ENCODE measurements around the gene DNAJB9.
A peak's percentile ranks its signal among the peaks of the same experiment; 100 is the strongest.

DNAJB9 gene

DNA sequence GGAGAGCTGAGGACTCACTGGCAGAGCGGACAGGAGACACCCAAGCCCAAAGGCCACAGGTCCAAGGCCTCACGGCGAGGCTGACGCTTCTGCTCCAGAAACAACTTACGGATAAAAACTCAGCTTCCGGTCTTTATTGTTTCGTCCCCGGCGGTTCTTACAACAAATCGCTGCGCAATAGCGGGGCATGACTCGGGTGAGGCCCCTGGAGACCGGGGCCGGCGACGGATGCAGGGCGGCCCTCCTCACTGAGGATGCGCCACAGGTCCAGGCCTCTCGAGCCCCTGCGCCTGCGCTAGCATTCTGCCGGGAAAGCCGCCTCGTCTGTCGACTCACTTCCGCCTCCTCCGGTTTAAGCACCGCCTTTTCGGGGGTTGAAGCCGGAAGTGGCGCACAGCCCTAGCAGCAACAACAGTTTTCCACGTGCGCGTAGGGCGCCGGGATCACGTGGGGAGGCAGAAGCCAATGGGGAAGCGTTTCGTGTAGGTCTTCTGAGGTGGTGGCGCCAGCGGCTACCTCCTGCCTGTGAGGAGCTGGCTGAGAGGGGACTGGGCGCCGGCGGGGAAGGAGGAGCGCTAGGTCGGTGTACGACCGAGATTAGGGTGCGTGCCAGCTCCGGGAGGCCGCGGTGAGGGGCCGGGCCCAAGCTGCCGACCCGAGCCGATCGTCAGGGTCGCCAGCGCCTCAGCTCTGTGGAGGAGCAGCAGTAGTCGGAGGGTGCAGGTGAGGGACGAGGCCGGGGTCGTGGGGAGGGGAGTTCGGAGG lies at the start of gene DNAJB9, which contains the start of gene THAP5 (continued):
- TF ChIP-seq ZNF544 (tag by site-specific recombination; IDR thresholded peaks at IDR 0.05) (no peak), ZEB2 (tag by site-specific recombination; IDR thresholded peaks at IDR 0.05) (peak; percentile 48; the same call in 1 of the 2 replicates), ZNF335 (tag by site-specific recombination; conservative IDR thresholded peaks at IDR 0.05) (peak; percentile 93), ZNF184 (tag by site-specific recombination; IDR thresholded peaks at IDR 0.05) (no peak), BCL6B (tag by site-specific recombination; IDR thresholded peaks at IDR 0.05) (no peak), ZNF658 (tag by site-specific recombination; IDR thresholded peaks at IDR 0.05) (no peak), MZF1 (tag by site-specific recombination; IDR thresholded peaks at IDR 0.05; ENCODE audit: borderline replicate concordance) (no peak), ZNF529 (tag by site-specific recombination; IDR thresholded peaks at IDR 0.05; ENCODE audit: insufficient replicate concordance) (no peak), ZNF175 (tag by site-specific recombination; IDR thresholded peaks at IDR 0.05) (no peak), ZNF777 (tag by site-specific recombination; IDR thresholded peaks at IDR 0.05; ENCODE audit: borderline replicate concordance) (no peak), ZBTB17 (tag by site-specific recombination; IDR thresholded peaks at IDR 0.05) (peak; percentile 74), TRIM28 (IDR thresholded peaks at IDR 0.05; ENCODE audit: borderline replicate concordance, low read length) (no peak; the same call in 1 of the 2 replicates), KLF7 (tag by site-specific recombination; IDR thresholded peaks at IDR 0.05; ENCODE audit: borderline replicate concordance) (no peak), ZIC2 (tag by site-specific recombination; IDR thresholded peaks at IDR 0.05) (peak; percentile 91), PRDM1 (tag by site-specific recombination; IDR thresholded peaks at IDR 0.05) (no peak), ZFP3 (tag by site-specific recombination; IDR thresholded peaks at IDR 0.05; ENCODE audit: low read depth) (0 out of 2 replicates have a peak, but pooled peaks have one; percentile 27), PRDM6 (tag by site-specific recombination; IDR thresholded peaks at IDR 0.05) (no peak), ZNF621 (tag by site-specific recombination; IDR thresholded peaks at IDR 0.05) (no peak), PRDM10 (tag by site-specific recombination; IDR thresholded peaks at IDR 0.05) (no peak), ZNF664 (tag by site-specific recombination; IDR thresholded peaks at IDR 0.05) (no peak), ZNF16 (tag by site-specific recombination; IDR thresholded peaks at IDR 0.05; ENCODE audit: low read depth) (no peak), ZNF571 (tag by site-specific recombination; IDR thresholded peaks at IDR 0.05) (no peak), ZSCAN23 (tag by site-specific recombination; IDR thresholded peaks at IDR 0.05) (no peak), ZNF223 (tag by site-specific recombination; IDR thresholded peaks at IDR 0.05) (no peak; the same call in 1 of the 2 replicates), ZSCAN16 (tag by site-specific recombination; IDR thresholded peaks at IDR 0.05) (no peak), ZNF10 (tag by site-specific recombination; IDR thresholded peaks at IDR 0.05) (peak; percentile 98), ZFP37 (tag by site-specific recombination; IDR thresholded peaks at IDR 0.05) (peak; percentile 95), ZFP69B (tag by site-specific recombination; IDR thresholded peaks at IDR 0.05) (peak; percentile 62; the same call in 1 of the 2 replicates), ZNF549 (tag by site-specific recombination; IDR thresholded peaks at IDR 0.05) (no peak)
- TF ChIP-seq, protein P1, sequence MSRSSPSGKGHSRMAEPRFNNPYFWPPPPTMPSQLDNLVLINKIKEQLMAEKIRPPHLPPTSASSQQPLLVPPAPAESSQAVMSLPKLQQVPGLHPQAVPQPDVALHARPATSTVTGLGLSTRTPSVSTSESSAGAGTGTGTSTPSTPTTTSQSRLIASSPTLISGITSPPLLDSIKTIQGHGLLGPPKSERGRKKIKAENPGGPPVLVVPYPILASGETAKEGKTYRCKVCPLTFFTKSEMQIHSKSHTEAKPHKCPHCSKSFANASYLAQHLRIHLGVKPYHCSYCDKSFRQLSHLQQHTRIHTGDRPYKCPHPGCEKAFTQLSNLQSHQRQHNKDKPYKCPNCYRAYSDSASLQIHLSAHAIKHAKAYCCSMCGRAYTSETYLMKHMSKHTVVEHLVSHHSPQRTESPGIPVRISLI (tag by site-specific recombination; IDR thresholded peaks at IDR 0.05): no peak; the same call in 1 of the 2 replicates
- TF ChIP-seq, protein P2, sequence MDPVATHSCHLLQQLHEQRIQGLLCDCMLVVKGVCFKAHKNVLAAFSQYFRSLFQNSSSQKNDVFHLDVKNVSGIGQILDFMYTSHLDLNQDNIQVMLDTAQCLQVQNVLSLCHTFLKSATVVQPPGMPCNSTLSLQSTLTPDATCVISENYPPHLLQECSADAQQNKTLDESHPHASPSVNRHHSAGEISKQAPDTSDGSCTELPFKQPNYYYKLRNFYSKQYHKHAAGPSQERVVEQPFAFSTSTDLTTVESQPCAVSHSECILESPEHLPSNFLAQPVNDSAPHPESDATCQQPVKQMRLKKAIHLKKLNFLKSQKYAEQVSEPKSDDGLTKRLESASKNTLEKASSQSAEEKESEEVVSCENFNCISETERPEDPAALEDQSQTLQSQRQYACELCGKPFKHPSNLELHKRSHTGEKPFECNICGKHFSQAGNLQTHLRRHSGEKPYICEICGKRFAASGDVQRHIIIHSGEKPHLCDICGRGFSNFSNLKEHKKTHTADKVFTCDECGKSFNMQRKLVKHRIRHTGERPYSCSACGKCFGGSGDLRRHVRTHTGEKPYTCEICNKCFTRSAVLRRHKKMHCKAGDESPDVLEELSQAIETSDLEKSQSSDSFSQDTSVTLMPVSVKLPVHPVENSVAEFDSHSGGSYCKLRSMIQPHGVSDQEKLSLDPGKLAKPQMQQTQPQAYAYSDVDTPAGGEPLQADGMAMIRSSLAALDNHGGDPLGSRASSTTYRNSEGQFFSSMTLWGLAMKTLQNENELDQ (tag by site-specific recombination; IDR thresholded peaks at IDR 0.05; ENCODE audit: low read depth): no peak
